Ishikawa (cell line): ENCODE results near the gene MYH16.

Source experiments
- CREB1 ChIP-seq: IDR thresholded peaks from 2 replicates; pipeline ENCODE4 v1.6.1; 2012; ENCODE audit warnings: low read depth
- EP300 ChIP-seq: IDR thresholded peaks from 2 replicates; pipeline ENCODE4 v1.6.1; 2012; ENCODE audit warnings: borderline replicate concordance
- FOXM1 ChIP-seq: IDR thresholded peaks from 2 replicates; pipeline ENCODE4 v1.6.1; 2012; ENCODE audit warnings: low read depth, borderline replicate concordance
- MAX ChIP-seq: IDR thresholded peaks from 2 replicates; pipeline ENCODE4 v1.6.1; 2012
- RAD21 ChIP-seq: IDR thresholded peaks from 2 replicates; pipeline ENCODE4 v1.6.1; 2012; ENCODE audit warnings: low read depth
- REST ChIP-seq: IDR thresholded peaks from 2 replicates; pipeline ENCODE4 v1.6.1; 2012; ENCODE audit warnings: low read depth, mild to moderate bottlenecking
- TAF1 ChIP-seq: IDR thresholded peaks from 2 replicates; pipeline ENCODE4 v1.6.1; 2012; ENCODE audit warnings: low read depth, mild to moderate bottlenecking
- TCF12 ChIP-seq: IDR thresholded peaks from 2 replicates; pipeline ENCODE4 v1.6.1; 2012; ENCODE audit warnings: low read depth
- TEAD4 ChIP-seq: IDR thresholded peaks from 2 replicates; pipeline ENCODE4 v1.6.1; 2012
- YY1 ChIP-seq: IDR thresholded peaks from 2 replicates; pipeline ENCODE4 v1.6.1; 2012; ENCODE audit warnings: low read depth

GRCh38 chr7:99257675-99258074, 15.0 kb upstream of the MYH16 start:
- no peak for TF ChIP-seq FOXM1
- TF ChIP-seq EP300, result no peak
- TF ChIP-seq TEAD4, result no peak
- no peak for TF ChIP-seq RAD21
- no peak for TF ChIP-seq REST
- no peak for TF ChIP-seq CREB1
- no peak for TF ChIP-seq TAF1
- TF ChIP-seq MAX, result no peak
- TF ChIP-seq TCF12, result no peak
- no peak for TF ChIP-seq YY1
